Measurements from ENCODE around the gene FOXP1.
A peak's percentile ranks its signal among the peaks of the same experiment; 100 is the strongest.

Gene FOXP1

GRCh38 chr3:71152039-71152891 lies 431.3 kb downstream of the FOXP1 start:
- Histone ChIP-seq H3K27ac (ENCODE audit: low read length) (no peak overlapping the region), H3K27me3 (ENCODE audit: control insufficient read depth in 1 of 2, insufficient read depth in 2 of 2, low read length in 2 of 2) (no peaks in the 10 kb centered on the region), H3K9ac (ENCODE audit: low read length in 2 of 2) (no peak overlapping the region), H3K9me3 (ENCODE audit: control insufficient read depth in 2 of 2, low read length in 2 of 2) (no peaks in the 10 kb centered on the region), H3K4me3 (ENCODE audit: low read length in 2 of 2) (no peak overlapping the region), H3K36me3 (ENCODE audit: control insufficient read depth in 2 of 2, insufficient read depth in 2 of 2, low read length in 2 of 2) (no peaks in the 10 kb centered on the region), H3K4me1 (ENCODE audit: control insufficient read depth, insufficient read depth, low read length) (no peaks in the 10 kb centered on the region)

GRCh38 chr3:71149959-71150954 lies 433.3 kb downstream of the FOXP1 start:
- no peaks in the 10 kb centered on the region for H3K9me3 ChIP-seq (ENCODE audit: control insufficient read depth in 2 of 2, low read length in 2 of 2)
- no peaks in the 10 kb centered on the region for H3K27me3 ChIP-seq (ENCODE audit: control insufficient read depth in 1 of 2, insufficient read depth in 2 of 2, low read length in 2 of 2)
- H3K4me1 ChIP-seq (ENCODE audit: control insufficient read depth, insufficient read depth, low read length) = no peaks in the 10 kb centered on the region
- no peak overlapping the region for H3K9ac ChIP-seq (ENCODE audit: low read length in 2 of 2)
- H3K27ac ChIP-seq (ENCODE audit: low read length) = no peak overlapping the region
- H3K36me3 ChIP-seq (ENCODE audit: control insufficient read depth in 2 of 2, insufficient read depth in 2 of 2, low read length in 2 of 2) = no peaks in the 10 kb centered on the region
- no peak overlapping the region for H3K4me3 ChIP-seq (ENCODE audit: low read length in 2 of 2)

- no peak overlapping the region for H3K4me3 ChIP-seq (ENCODE audit: low read length in 2 of 2)
- H3K4me1 ChIP-seq (ENCODE audit: control insufficient read depth, insufficient read depth, low read length) = no peaks in the 10 kb centered on the region
- H3K27me3 ChIP-seq (ENCODE audit: control insufficient read depth in 1 of 2, insufficient read depth in 2 of 2, low read length in 2 of 2) = no peaks in the 10 kb centered on the region
- H3K36me3 ChIP-seq (ENCODE audit: control insufficient read depth in 2 of 2, insufficient read depth in 2 of 2, low read length in 2 of 2) = no peaks in the 10 kb centered on the region
- no peaks in the 10 kb centered on the region for H3K9me3 ChIP-seq (ENCODE audit: control insufficient read depth in 2 of 2, low read length in 2 of 2)
- no peak overlapping the region for H3K27ac ChIP-seq (ENCODE audit: low read length)
- H3K9ac ChIP-seq (ENCODE audit: low read length in 2 of 2) = no peak overlapping the region
Measured at GRCh38 chr3:71148455-71149060, 435.0 kb downstream of the FOXP1 start.

GRCh38 chr3:71146673-71147072 lies 436.9 kb downstream of the FOXP1 start:
- Histone ChIP-seq H3K27ac (ENCODE audit: low read length) (no peak overlapping the region), H3K9me3 (ENCODE audit: control insufficient read depth in 2 of 2, low read length in 2 of 2) (no peaks in the 10 kb centered on the region), H3K4me1 (ENCODE audit: control insufficient read depth, insufficient read depth, low read length) (no peaks in the 10 kb centered on the region), H3K36me3 (ENCODE audit: control insufficient read depth in 2 of 2, insufficient read depth in 2 of 2, low read length in 2 of 2) (no peaks in the 10 kb centered on the region), H3K4me3 (ENCODE audit: low read length in 2 of 2) (no peak overlapping the region), H3K27me3 (ENCODE audit: control insufficient read depth in 1 of 2, insufficient read depth in 2 of 2, low read length in 2 of 2) (no peaks in the 10 kb centered on the region), H3K9ac (ENCODE audit: low read length in 2 of 2) (no peak overlapping the region)

- H3K9me3 ChIP-seq (ENCODE audit: control insufficient read depth in 2 of 2, low read length in 2 of 2) = no peaks in the 10 kb centered on the region
Measured at GRCh38 chr3:71145954-71146353, 437.6 kb downstream of the FOXP1 start.

GRCh38 chr3:71144525-71145253 lies 438.8 kb downstream of the FOXP1 start:
- Histone ChIP-seq H3K27ac (ENCODE audit: low read length) (peak overlapping the region; percentile 3), H3K4me1 (ENCODE audit: control insufficient read depth, insufficient read depth, low read length) (no peaks in the 10 kb centered on the region), H3K4me3 (ENCODE audit: low read length in 2 of 2) (no peak overlapping the region), H3K36me3 (ENCODE audit: control insufficient read depth in 2 of 2, insufficient read depth in 2 of 2, low read length in 2 of 2) (no peaks in the 10 kb centered on the region), H3K27me3 (ENCODE audit: control insufficient read depth in 1 of 2, insufficient read depth in 2 of 2, low read length in 2 of 2) (no peaks in the 10 kb centered on the region), H3K9me3 (ENCODE audit: control insufficient read depth in 2 of 2, low read length in 2 of 2) (no peaks in the 10 kb centered on the region), H3K9ac (ENCODE audit: low read length in 2 of 2) (no peak overlapping the region)

More at GRCh38 chr3:71145954-71146353, 437.6 kb downstream of the FOXP1 start:
- H3K36me3 ChIP-seq (ENCODE audit: control insufficient read depth in 2 of 2, insufficient read depth in 2 of 2, low read length in 2 of 2) = no peaks in the 10 kb centered on the region
- H3K9ac ChIP-seq (ENCODE audit: low read length in 2 of 2) = no peak overlapping the region
- H3K27ac ChIP-seq (ENCODE audit: low read length) = no peak overlapping the region
- H3K4me3 ChIP-seq (ENCODE audit: low read length in 2 of 2) = no peak overlapping the region
- no peaks in the 10 kb centered on the region for H3K27me3 ChIP-seq (ENCODE audit: control insufficient read depth in 1 of 2, insufficient read depth in 2 of 2, low read length in 2 of 2)
- no peaks in the 10 kb centered on the region for H3K4me1 ChIP-seq (ENCODE audit: control insufficient read depth, insufficient read depth, low read length)

- H3K9ac ChIP-seq (ENCODE audit: low read length in 2 of 2) = no peak overlapping the region
- H3K27ac ChIP-seq (ENCODE audit: low read length) = peak overlapping the region; percentile 24
- H3K4me1 ChIP-seq (ENCODE audit: control insufficient read depth, insufficient read depth, low read length) = no peaks in the 10 kb centered on the region
Measured at GRCh38 chr3:71143493-71143892, 440.0 kb downstream of the FOXP1 start.

GRCh38 chr3:71142441-71143161 lies 440.9 kb downstream of the FOXP1 start:
- Histone ChIP-seq H3K36me3 (ENCODE audit: control insufficient read depth in 2 of 2, insufficient read depth in 2 of 2, low read length in 2 of 2) (no peaks in the 10 kb centered on the region), H3K27me3 (ENCODE audit: control insufficient read depth in 1 of 2, insufficient read depth in 2 of 2, low read length in 2 of 2) (no peaks in the 10 kb centered on the region), H3K27ac (ENCODE audit: low read length) (peak overlapping the region; percentile 24), H3K4me3 (ENCODE audit: low read length in 2 of 2) (no peak overlapping the region), H3K9ac (ENCODE audit: low read length in 2 of 2) (no peak overlapping the region), H3K4me1 (ENCODE audit: control insufficient read depth, insufficient read depth, low read length) (no peaks in the 10 kb centered on the region), H3K9me3 (ENCODE audit: control insufficient read depth in 2 of 2, low read length in 2 of 2) (no peaks in the 10 kb centered on the region)

More at GRCh38 chr3:71143493-71143892, 440.0 kb downstream of the FOXP1 start:
- no peaks in the 10 kb centered on the region for H3K27me3 ChIP-seq (ENCODE audit: control insufficient read depth in 1 of 2, insufficient read depth in 2 of 2, low read length in 2 of 2)
- no peaks in the 10 kb centered on the region for H3K36me3 ChIP-seq (ENCODE audit: control insufficient read depth in 2 of 2, insufficient read depth in 2 of 2, low read length in 2 of 2)
- H3K4me3 ChIP-seq (ENCODE audit: low read length in 2 of 2) = no peak overlapping the region
- no peaks in the 10 kb centered on the region for H3K9me3 ChIP-seq (ENCODE audit: control insufficient read depth in 2 of 2, low read length in 2 of 2)

GRCh38 chr3:71140477-71140876 lies 443.1 kb downstream of the FOXP1 start:
- Histone ChIP-seq H3K27me3 (ENCODE audit: control insufficient read depth in 1 of 2, insufficient read depth in 2 of 2, low read length in 2 of 2) (no peaks in the 10 kb centered on the region), H3K27ac (ENCODE audit: low read length) (no peak overlapping the region), H3K4me1 (ENCODE audit: control insufficient read depth, insufficient read depth, low read length) (peaks cover 11% of the 10 kb centered on the region)

More at GRCh38 chr3:71140477-71140876, 443.1 kb downstream of the FOXP1 start:
- no peaks in the 10 kb centered on the region for H3K9me3 ChIP-seq (ENCODE audit: control insufficient read depth in 2 of 2, low read length in 2 of 2)
- H3K9ac ChIP-seq (ENCODE audit: low read length in 2 of 2) = no peak overlapping the region
- H3K36me3 ChIP-seq (ENCODE audit: control insufficient read depth in 2 of 2, insufficient read depth in 2 of 2, low read length in 2 of 2) = no peaks in the 10 kb centered on the region
- no peak overlapping the region for H3K4me3 ChIP-seq (ENCODE audit: low read length in 2 of 2)

Measured in stomach smooth muscle (tissue), 2 donors.